ENCODE measurements around the gene GATA6. TPM values are rescaled to one million over a fixed set of nuclear protein-coding genes. Genes with fewer than 3 reads are reported as not detected.

Gene GATA6
- 1.1 TPM for polyA plus RNA-seq (2012; ENCODE audit: insufficient read depth, insufficient read length)

- peak; percentile 46 for DNase-seq (ENCODE audit: low read depth, low spot score)
- peak within 1 kb of the TSS; percentile 41 for H3K4me3 ChIP-seq (ENCODE audit: low read length)
Measured at GRCh38 chr18:22169011-22169888, at the start of gene GATA6. Gene GATA6 (plus strand): TSS chr18:22169589. CDS start chr18:22171145, 1,556 bp downstream.

- H3K4me3 ChIP-seq (ENCODE audit: low read length): no peak overlapping the region
- no peak for DNase-seq (ENCODE audit: low read depth, low spot score)
Measured at GRCh38 chr18:22124970-22125369, 44.4 kb upstream of the GATA6 start.

GRCh38 chr18:22128954-22129353 is 40.4 kb upstream of the GATA6 start:
- H3K4me3 ChIP-seq (ENCODE audit: low read length): no peak overlapping the region
- no peak for DNase-seq (ENCODE audit: low read depth, low spot score)

- H3K4me3 ChIP-seq (ENCODE audit: low read length): no peak overlapping the region
- no peak for DNase-seq (ENCODE audit: low read depth, low spot score)
Measured at GRCh38 chr18:22129778-22130177, 39.6 kb upstream of the GATA6 start.

- DNase-seq (ENCODE audit: low read depth, low spot score): no peak
- no peak overlapping the region for H3K4me3 ChIP-seq (ENCODE audit: low read length)
Measured at GRCh38 chr18:22132258-22132657, 37.1 kb upstream of the GATA6 start.

GRCh38 chr18:22132763-22133162 is 36.6 kb upstream of the GATA6 start:
- H3K4me3 ChIP-seq (ENCODE audit: low read length): no peak overlapping the region
- no peak for DNase-seq (ENCODE audit: low read depth, low spot score)

- no peak for DNase-seq (ENCODE audit: low read depth, low spot score)
- H3K4me3 ChIP-seq (ENCODE audit: low read length): no peak overlapping the region
Measured at GRCh38 chr18:22136395-22136794, 33.0 kb upstream of the GATA6 start.

- no peak overlapping the region for H3K4me3 ChIP-seq (ENCODE audit: low read length)
- no peak for DNase-seq (ENCODE audit: low read depth, low spot score)
Measured at GRCh38 chr18:22141211-22141610, 28.2 kb upstream of the GATA6 start.

GRCh38 chr18:22143347-22144340 is 25.7 kb upstream of the GATA6 start:
- no peak overlapping the region for H3K4me3 ChIP-seq (ENCODE audit: low read length)
- no peak for DNase-seq (ENCODE audit: low read depth, low spot score)

GRCh38 chr18:22145160-22145559 is 24.2 kb upstream of the GATA6 start:
- no peak overlapping the region for H3K4me3 ChIP-seq (ENCODE audit: low read length)
- DNase-seq (ENCODE audit: low read depth, low spot score): no peak

- H3K4me3 ChIP-seq (ENCODE audit: low read length): no peak overlapping the region
- no peak for DNase-seq (ENCODE audit: low read depth, low spot score)
Measured at GRCh38 chr18:22149710-22150109, 19.7 kb upstream of the GATA6 start.

- no peak for DNase-seq (ENCODE audit: low read depth, low spot score)
Measured at GRCh38 chr18:22152093-22152492, 17.3 kb upstream of the GATA6 start.

GRCh38 chr18:22153428-22153827 is 16.0 kb upstream of the GATA6 start:
- DNase-seq (ENCODE audit: low read depth, low spot score): no peak
- no peak overlapping the region for H3K4me3 ChIP-seq (ENCODE audit: low read length)

More at GRCh38 chr18:22152093-22152492, 17.3 kb upstream of the GATA6 start:
- no peak overlapping the region for H3K4me3 ChIP-seq (ENCODE audit: low read length)

- no peak for DNase-seq (ENCODE audit: low read depth, low spot score)
- H3K4me3 ChIP-seq (ENCODE audit: low read length): no peak overlapping the region
Measured at GRCh38 chr18:22155584-22155983, 13.8 kb upstream of the GATA6 start.

- H3K4me3 ChIP-seq (ENCODE audit: low read length): no peak overlapping the region
- no peak for DNase-seq (ENCODE audit: low read depth, low spot score)
Measured at GRCh38 chr18:22159014-22159413, 10.4 kb upstream of the GATA6 start.

GRCh38 chr18:22161090-22161489 is 8.3 kb upstream of the GATA6 start:
- no peak for DNase-seq (ENCODE audit: low read depth, low spot score)

GRCh38 chr18:22163416-22164161 is 5.8 kb upstream of the GATA6 start:
- no peak for DNase-seq (ENCODE audit: low read depth, low spot score)
- no peak overlapping the region for H3K4me3 ChIP-seq (ENCODE audit: low read length)

More at GRCh38 chr18:22161090-22161489, 8.3 kb upstream of the GATA6 start:
- H3K4me3 ChIP-seq (ENCODE audit: low read length): no peak overlapping the region

GRCh38 chr18:22164337-22165048 is 4.9 kb upstream of the GATA6 start:
- H3K4me3 ChIP-seq (ENCODE audit: low read length): no peak overlapping the region
- no peak for DNase-seq (ENCODE audit: low read depth, low spot score)

All from Jurkat, Clone E6-1 (cell line).